Left lung (tissue), 10 donors: ENCODE data around the gene ZNF544. TPM values are rescaled to one million over a fixed set of nuclear protein-coding genes. Genes with fewer than 3 reads are reported as not detected.

Experiments used
- ATAC-seq: fragments of 200-7000 bp; cut with Tn5 transposase; one replicate; pipeline ENCODE4 v1.9.1; 2020; ENCODE audit warnings: moderate library complexity
- DNase-seq, 4 donors: peaks; one replicate each; pipeline ENCODE4 v3.0.0-alpha.2; 2013 to 2020
- H3K27ac ChIP-seq, 2 donors: fragments of 200-600 bp; sonication (generic) in 1 of 2; one replicate each; pipeline versions ENCODE4 v1.5.0 to v1.8.0; 2020 to 2021
- H3K27me3 ChIP-seq, 2 donors: fragments of 200-600 bp; sonication (generic) in 1 of 2; one replicate each; pipeline versions ENCODE4 v1.5.0 to v1.8.0; 2020 to 2021
- H3K36me3 ChIP-seq, 2 donors: fragments of 200-600 bp; sonication (generic) in 1 of 2; one replicate each; pipeline versions ENCODE4 v1.5.0 to v1.8.0; 2020 to 2021
- H3K4me1 ChIP-seq, 2 donors: fragments of 200-600 bp; one replicate each; pipeline ENCODE4 v1.8.0; 2021
- H3K4me3 ChIP-seq, 2 donors: fragments of 200-600 bp; sonication (generic) in 1 of 2; one replicate each; pipeline versions ENCODE4 v1.5.0 to v1.8.0; 2020 to 2021; ENCODE audit warnings: mild to moderate bottlenecking in 1 of 2
- H3K9me3 ChIP-seq, 2 donors: fragments of 200-600 bp; sonication (generic) in 1 of 2; one replicate each; pipeline versions ENCODE4 v1.5.0 to v1.8.0; 2020 to 2021
- CTCF ChIP-seq, 2 donors: fragments of 200-600 bp; sonication (generic) in 1 of 2; IDR thresholded peaks; one replicate each; pipeline versions ENCODE4 v1.5.0 to v1.8.0; 2021; ENCODE audit warnings: antibody characterized with exemption in 2 of 2
- intact Hi-C, 2 donors: fragments of 100-400 bp; cut with DNase I; formaldehyde crosslinking; loops; one replicate each; pipeline versions ENCODE4 v1.11.2 to v1.14.2; 2022
- polyA plus RNA-seq, 6 donors: library from polyadenylated mRNA; unstranded; fragments of 120-200 nt; gene quantifications; one replicate each; pipeline ENCODE4 v1.2.1, GENCODE V29; 2013; ENCODE audit not compliant: insufficient read length in 6 of 6
- total RNA-seq, 2 donors: library from RNA; stranded (reverse); fragmentation: NEBNext Ultra II Directional; extraction: Animal tissue kit (Norgen Biotek cat#: 25700); gene quantifications; one replicate each; pipeline ENCODE4 v1.2.1, GENCODE V29; 2021
- donor health status: DM: no; HTN: yes; CAD: no.
- donor health status: DM: no; HTN: no; CAD: no.

Gene ZNF544
- total and polyA plus RNA-seq, 8 donors: 23.8 to 45.7 (median 35.8) TPM

- peak; percentile 7 for ATAC-seq
- H3K27ac ChIP-seq: peak overlapping the region; percentile 83 to 88
- no peaks in the 10 kb centered on the region for H3K27me3 ChIP-seq
These were observed 49.2 kb downstream of the ZNF544 start for GRCh38 chr19:58277748-58278540.

GRCh38 chr19:58278541-58279041, 49.9 kb downstream of the ZNF544 start, which contains the start of gene ZNF8:
ZNF8 (plus strand) TSS chr19:58278955; CDS start chr19:58279082, 127 bp downstream.
- Histone ChIP-seq H3K9me3 (peaks cover 0 to 36% of the 10 kb centered on the region in 2 donors), H3K4me3 (peak within 1 kb of the TSS; percentile 78 to 79), H3K36me3 (peaks cover 0 to 27% of the 10 kb centered on the region in 2 donors), H3K27me3 (no peaks in the 10 kb centered on the region), H3K27ac (peak within 1 kb of the TSS; percentile 83 to 88), H3K4me1 (peaks cover 0 to 21% of the 10 kb centered on the region in 2 donors)
- peak; percentile 96 to 99 (median 98) for DNase-seq
- intact Hi-C loops: no loop called here
- TF ChIP-seq CTCF (IDR thresholded peaks at IDR 0.05): no peak
- ATAC-seq: peak; percentile 97

More at GRCh38 chr19:58277748-58278540, 49.2 kb downstream of the ZNF544 start:
- intact Hi-C loops: no loop called here
- H3K4me1 ChIP-seq: peaks cover 0 to 21% of the 10 kb centered on the region in 2 donors
- peaks cover 0 to 41% of the 10 kb centered on the region in 2 donors for H3K9me3 ChIP-seq
- peaks cover 0 to 33% of the 10 kb centered on the region in 2 donors for H3K36me3 ChIP-seq
- H3K4me3 ChIP-seq: peak overlapping the region; percentile 78 to 79
- no peak for TF ChIP-seq CTCF (IDR thresholded peaks at IDR 0.05)
- peak in 1 of 4 donors; percentile 9 for DNase-seq

GRCh38 chr19:58279042-58279924, 50.6 kb downstream of the ZNF544 start:
- intact Hi-C loops: no loop called here
- peak; percentile 56 for ATAC-seq

GRCh38 chr19:58279925-58280316, 51.2 kb downstream of the ZNF544 start:
- Histone ChIP-seq H3K27me3 (no peaks in the 10 kb centered on the region), H3K27ac (peak overlapping the region in 1 of 2 donors; percentile 83), H3K36me3 (peaks cover 0 to 16% of the 10 kb centered on the region in 2 donors), H3K9me3 (peaks cover 0 to 32% of the 10 kb centered on the region in 2 donors), H3K4me1 (peaks cover 0 to 21% of the 10 kb centered on the region in 2 donors), H3K4me3 (peak overlapping the region in 1 of 2 donors; percentile 78)
- intact Hi-C loops: no loop called here
- ATAC-seq (no peak), DNase-seq (no peak)
- TF ChIP-seq CTCF (IDR thresholded peaks at IDR 0.05): no peak

More at GRCh38 chr19:58279042-58279924, 50.6 kb downstream of the ZNF544 start:
- peak; percentile 62 to 90 (median 76) for DNase-seq
- TF ChIP-seq CTCF (IDR thresholded peaks at IDR 0.05): no peak
- H3K27me3 ChIP-seq: no peaks in the 10 kb centered on the region
- peak overlapping the region; percentile 83 to 88 for H3K27ac ChIP-seq
- H3K4me3 ChIP-seq: peak overlapping the region; percentile 78 to 79
- H3K36me3 ChIP-seq: peaks cover 0 to 20% of the 10 kb centered on the region in 2 donors
- peaks cover 0 to 32% of the 10 kb centered on the region in 2 donors for H3K9me3 ChIP-seq
- peaks cover 0 to 21% of the 10 kb centered on the region in 2 donors for H3K4me1 ChIP-seq
